ENCODE results near the gene IQUB.

DNA sequence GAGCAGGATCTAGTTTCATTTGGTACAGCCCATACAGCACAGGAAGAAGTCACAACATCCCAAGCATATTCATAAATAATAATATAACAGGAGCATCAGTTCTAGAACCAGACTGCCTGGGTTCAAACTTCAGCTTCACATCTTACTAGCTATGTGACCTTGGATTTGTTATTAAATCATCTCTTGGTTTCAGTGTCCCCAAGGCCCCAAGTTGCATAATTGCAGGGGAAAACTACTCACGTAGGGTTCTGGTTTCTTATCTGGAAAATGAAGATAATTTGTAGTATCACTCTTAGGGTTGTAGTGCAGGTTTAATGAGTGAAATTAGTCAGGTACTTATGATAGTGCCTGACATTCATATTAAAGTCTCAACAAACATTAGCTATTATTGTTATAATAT is 5.5 kb upstream of the IQUB start:
- TF ChIP-seq EP300 (IDR thresholded peaks at IDR 0.05) (no peak), POLR2A (IDR thresholded peaks at IDR 0.05) (no peak)

Data from ovary (tissue), 1 donor.